Pancreas (tissue), 10 donors: ENCODE data around the gene PDXK. TPM values are rescaled to one million over a fixed set of nuclear protein-coding genes. Genes with fewer than 3 reads are reported as not detected.

Source experiments
- ATAC-seq, 4 donors: fragments of 200-7000 bp; cut with Tn5 transposase; one replicate each; pipeline versions ENCODE4 v1.8.0 to v1.9.1; 2020; ENCODE audit warnings: mild to moderate bottlenecking in 4 of 4, moderate library complexity in 4 of 4
- DNase-seq, 6 donors: peaks; one replicate each; pipeline ENCODE4 v3.0.0-alpha.2; 2020
- FAIRE-seq: peaks from 2 replicates; lab custom pipeline; 2012; peaks lifted over from hg19 to GRCh38; lab: Jason Lieb, UNC
- H3K27ac ChIP-seq, 4 donors: fragments of 200-600 bp; sonication (generic); 1 replicate in 3 of 4; 2 replicates in 1 of 4; pipeline versions ENCODE4 v1.5.0 to v1.8.0; 2020
- H3K27me3 ChIP-seq, 4 donors: fragments of 200-600 bp; one replicate each; pipeline ENCODE4 v1.8.0; 2021
- H3K36me3 ChIP-seq, 3 donors: fragments of 200-600 bp; sonication (generic) in 1 of 3; one replicate each; pipeline versions ENCODE4 v1.5.0 to v1.8.0; 2020 to 2021
- H3K4me1 ChIP-seq, 3 donors: fragments of 200-600 bp; one replicate each; pipeline ENCODE4 v1.8.0; 2021
- H3K4me3 ChIP-seq, 4 donors: fragments of 200-600 bp; sonication (generic) in 2 of 4; one replicate each; pipeline versions ENCODE4 v1.5.0 to v1.8.0; 2020 to 2021
- H3K9me3 ChIP-seq, 4 donors: fragments of 200-600 bp; one replicate each; pipeline ENCODE4 v1.8.0; 2021
- WGBS, 2 donors: extraction: QIAGEN DNeasy Blood & Tissue Kit; methylation state at CpG; one replicate each; pipeline ENCODE4 v1.1.7; 2013; 5-methylcytosine and 5-hydroxymethylcytosine counted together
- intact Hi-C, 3 donors: fragments of 100-400 bp; cut with DNase I; formaldehyde crosslinking; loops; one replicate each; pipeline versions ENCODE4 v1.11.1 to v1.14.2; 2022
- polyA plus RNA-seq, 2 donors: library from polyadenylated mRNA; stranded (reverse); fragments of 200-250 nt; gene quantifications; one replicate each; pipeline ENCODE4 v1.2.3, GENCODE V29; 2013
- total RNA-seq, 6 donors: library from RNA; stranded (reverse); fragmentation: NEBNext Ultra II Directional in 4 of 6; extraction: Animal tissue kit (Norgen Biotek cat#: 25700) in 4 of 6; gene quantifications; one replicate each; pipeline versions ENCODE4 v1.2.1 to v1.2.4, GENCODE V29; 2021 to 2023
- TF ChIP-seq, protein P1 (sequence below), 4 donors: fragments of 200-600 bp; sonication (generic) in 3 of 4; IDR thresholded peaks; one replicate each; pipeline versions ENCODE4 v1.5.0 to v1.8.0; 2021; ENCODE audit warnings: antibody characterized with exemption in 4 of 4
- donor health status: healthy with polysubstance abuse.
- donor health status: DM: no; HTN: no; CAD: no; lungs with moderate emphysema.
- donor health status: DM: no; HTN: no; CAD: no.
- donor health status: control.
- donor health status: control.
- donor health status: Bipolar disorder and iron deficiency.
- donor health status: DM: yes; HTN: yes; CAD: no.
- donor health status: DM: no; HTN: no; CAD: no.
- donor health status: DM: no; HTN: no; CAD: no.
- donor health status: DM: yes; HTN: yes; CAD: no.

PDXK gene
- total and polyA plus RNA-seq, 8 donors = 63.2 to 100 (median 65.9) TPM

DNA sequence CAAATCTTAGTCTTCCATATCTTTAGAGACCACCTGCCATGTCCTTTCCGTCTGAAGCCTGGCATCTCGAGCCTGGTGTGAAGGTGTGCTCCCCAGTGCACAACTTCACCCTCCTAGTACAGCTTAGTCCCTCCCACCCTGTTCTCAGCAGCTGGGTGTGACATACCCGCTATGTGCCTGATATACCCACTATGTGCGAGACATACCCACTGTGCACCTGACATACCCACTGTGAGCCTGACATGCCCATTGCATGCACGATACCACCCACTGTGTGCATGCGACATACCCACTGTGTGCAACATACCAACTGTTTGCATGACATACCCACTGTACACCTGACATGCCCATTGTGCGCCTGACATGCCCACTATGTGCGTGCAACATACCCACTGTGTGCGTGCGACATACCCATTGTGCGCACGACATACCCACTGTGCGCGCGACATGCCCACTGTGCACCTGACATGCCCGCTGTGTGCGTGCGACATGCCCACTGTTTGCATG lies 67.4 kb downstream of the PDXK start:
- intact Hi-C loops = no loop called here
- H3K27ac ChIP-seq = no peak overlapping the region
- H3K9me3 ChIP-seq = no peaks in the 10 kb centered on the region
- ATAC-seq = no peak
- FAIRE-seq = no peak
- 80 to 82% methylated on average over 18 of the region's 18 CpGs for WGBS, 2 donors
- DNase-seq = peak in 1 of 6 donors; percentile 50
- H3K27me3 ChIP-seq = no peaks in the 10 kb centered on the region
- no peak overlapping the region for H3K4me3 ChIP-seq
- peaks cover 0 to 15% (median 5%) of the 10 kb centered on the region in 3 donors for H3K4me1 ChIP-seq
- no peaks in the 10 kb centered on the region for H3K36me3 ChIP-seq
- TF ChIP-seq, protein P1, sequence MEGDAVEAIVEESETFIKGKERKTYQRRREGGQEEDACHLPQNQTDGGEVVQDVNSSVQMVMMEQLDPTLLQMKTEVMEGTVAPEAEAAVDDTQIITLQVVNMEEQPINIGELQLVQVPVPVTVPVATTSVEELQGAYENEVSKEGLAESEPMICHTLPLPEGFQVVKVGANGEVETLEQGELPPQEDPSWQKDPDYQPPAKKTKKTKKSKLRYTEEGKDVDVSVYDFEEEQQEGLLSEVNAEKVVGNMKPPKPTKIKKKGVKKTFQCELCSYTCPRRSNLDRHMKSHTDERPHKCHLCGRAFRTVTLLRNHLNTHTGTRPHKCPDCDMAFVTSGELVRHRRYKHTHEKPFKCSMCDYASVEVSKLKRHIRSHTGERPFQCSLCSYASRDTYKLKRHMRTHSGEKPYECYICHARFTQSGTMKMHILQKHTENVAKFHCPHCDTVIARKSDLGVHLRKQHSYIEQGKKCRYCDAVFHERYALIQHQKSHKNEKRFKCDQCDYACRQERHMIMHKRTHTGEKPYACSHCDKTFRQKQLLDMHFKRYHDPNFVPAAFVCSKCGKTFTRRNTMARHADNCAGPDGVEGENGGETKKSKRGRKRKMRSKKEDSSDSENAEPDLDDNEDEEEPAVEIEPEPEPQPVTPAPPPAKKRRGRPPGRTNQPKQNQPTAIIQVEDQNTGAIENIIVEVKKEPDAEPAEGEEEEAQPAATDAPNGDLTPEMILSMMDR (IDR thresholded peaks at IDR 0.05) = no peak

DNA sequence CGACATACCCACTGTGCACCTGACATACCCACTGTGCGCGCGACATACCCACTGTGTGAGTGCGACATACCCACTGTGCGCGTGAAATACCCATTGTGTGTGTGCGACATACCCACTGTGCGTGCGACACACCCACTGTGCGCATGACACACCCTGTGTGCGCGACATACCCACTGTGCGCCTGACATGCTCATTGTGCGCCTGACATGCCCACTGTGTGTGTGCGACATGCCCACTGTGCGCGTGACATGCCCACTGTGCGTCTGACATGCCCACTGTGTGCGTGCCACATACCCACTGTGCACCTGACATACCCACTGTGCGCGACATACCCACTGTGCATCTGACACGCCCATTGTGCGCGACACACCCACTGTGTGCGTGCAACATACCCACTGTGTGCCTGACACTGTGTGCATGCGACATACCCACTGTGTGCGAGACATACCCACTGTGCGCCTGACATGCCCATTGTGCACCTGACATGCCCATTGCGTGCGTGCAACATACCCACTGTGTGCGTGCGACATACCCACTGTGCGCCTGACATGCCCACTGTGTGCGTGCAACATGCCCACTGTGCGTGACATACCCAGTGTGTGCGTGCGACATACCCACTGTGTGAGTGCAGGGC lies 68.0 kb downstream of the PDXK start:
- 83 to 90% methylated on average over 38 of the region's 38 CpGs for WGBS, 2 donors
- Histone ChIP-seq H3K36me3 (peaks cover 0 to 2% (median 0%) of the 10 kb centered on the region in 3 donors), H3K27ac (no peak overlapping the region), H3K27me3 (no peaks in the 10 kb centered on the region), H3K4me1 (peaks cover 0 to 15% (median 5%) of the 10 kb centered on the region in 3 donors), H3K9me3 (no peaks in the 10 kb centered on the region), H3K4me3 (no peak overlapping the region)
- ATAC-seq = no peak
- peak in 1 of 6 donors; percentile 39 for DNase-seq
- intact Hi-C loops = no loop called here
- no peak for FAIRE-seq
- TF ChIP-seq, protein P1 (IDR thresholded peaks at IDR 0.05) = no peak

DNA sequence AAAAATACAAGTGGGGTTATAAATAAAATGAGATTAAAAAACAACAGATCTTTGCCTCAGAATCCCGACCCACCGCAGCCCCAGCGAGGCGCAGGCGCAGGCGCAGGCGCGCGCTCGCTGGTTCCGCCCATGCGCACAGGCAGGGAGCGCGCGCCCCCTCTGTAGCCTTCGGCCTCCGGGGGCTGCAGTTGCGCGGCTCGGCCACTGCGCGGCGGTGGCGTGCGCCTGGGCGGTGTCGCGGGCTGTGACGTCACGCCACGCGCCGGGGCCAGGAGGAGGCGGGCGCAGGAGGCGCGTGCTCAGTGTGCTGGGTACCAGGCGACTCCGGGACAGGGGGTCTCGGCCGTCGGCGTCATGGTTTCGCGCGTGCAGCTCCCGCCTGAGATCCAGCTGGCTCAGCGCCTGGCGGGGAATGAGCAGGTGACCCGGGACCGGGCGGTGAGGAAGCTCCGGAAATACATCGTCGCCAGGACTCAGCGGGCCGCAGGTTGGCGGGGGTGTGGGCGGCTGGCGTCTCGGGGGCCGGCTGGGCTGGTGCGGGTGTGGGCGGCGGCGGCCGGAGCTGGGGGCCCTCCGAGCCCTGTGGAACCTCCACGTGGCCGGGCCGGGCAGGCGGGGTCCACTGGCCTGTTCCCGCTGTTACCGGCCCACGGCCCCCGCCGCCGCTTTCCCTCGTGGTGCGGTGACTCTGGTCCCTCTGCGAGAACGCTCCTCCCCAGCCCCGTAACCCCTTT lies 70.5 kb downstream of the PDXK start, which contains the start of gene RRP1:
Gene RRP1, plus strand, starts transcription at position 302 of the 734 bp plus-strand sequence. Its CDS starts 53 bp downstream, at position 355.
- Histone ChIP-seq H3K9me3 (no peaks in the 10 kb centered on the region), H3K36me3 (peaks cover 6 to 17% (median 7%) of the 10 kb centered on the region in 3 donors), H3K4me3 (peak within 1 kb of the TSS; percentile 82 to 95 (median 88)), H3K27me3 (no peaks in the 10 kb centered on the region), H3K4me1 (peaks cover 0 to 15% (median 5%) of the 10 kb centered on the region in 3 donors), H3K27ac (peak within 1 kb of the TSS; percentile 55 to 92 (median 78))
- ATAC-seq (peak; percentile 94 to 99 (median 96)), DNase-seq (peak; percentile 84 to 99 (median 96)), FAIRE-seq (no peak)
- 0% methylated on average over 57 to 83 of the region's 83 CpGs for WGBS, 2 donors
- TF ChIP-seq, protein P1 (IDR thresholded peaks at IDR 0.05) = peak; percentile 99 to 100 (median 100)
- intact Hi-C loops = no loop called here

DNA sequence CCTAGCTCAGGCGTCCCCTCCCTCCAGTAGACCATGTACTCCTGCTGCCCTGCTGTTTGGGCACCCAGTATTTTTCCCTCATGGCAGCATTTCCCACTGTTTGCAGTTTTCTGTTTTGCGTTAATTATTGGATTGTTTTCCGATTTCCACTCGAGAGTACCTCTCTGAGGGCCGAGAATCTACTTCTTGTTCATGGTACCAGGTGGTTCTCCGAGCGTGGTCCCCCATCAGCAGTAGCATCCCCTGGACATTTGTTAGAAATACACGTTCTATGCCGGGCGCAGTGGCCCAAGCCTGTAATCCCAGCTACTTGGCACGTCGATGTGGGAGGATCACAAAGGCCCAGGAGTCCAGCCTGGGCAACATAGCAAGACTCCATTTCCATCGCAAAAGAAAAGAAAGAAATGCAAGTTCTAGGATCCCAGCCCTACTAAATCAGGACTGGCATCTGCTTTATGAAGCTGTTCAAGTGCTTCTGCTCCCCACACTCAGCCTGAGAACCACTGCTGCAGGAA lies 71.1 kb downstream of the PDXK start:
- Histone ChIP-seq H3K4me3 (peak overlapping the region; percentile 82 to 95 (median 88)), H3K4me1 (peaks cover 0 to 15% (median 5%) of the 10 kb centered on the region in 3 donors), H3K9me3 (no peaks in the 10 kb centered on the region), H3K27ac (peak overlapping the region in 1 of 4 donors; percentile 35), H3K36me3 (peaks cover 6 to 17% (median 7%) of the 10 kb centered on the region in 3 donors), H3K27me3 (no peaks in the 10 kb centered on the region)
- intact Hi-C loops = no loop called here
- ATAC-seq (no peak), FAIRE-seq (no peak), DNase-seq (peak in 1 of 6 donors; percentile 29)
- TF ChIP-seq, protein P1 (IDR thresholded peaks at IDR 0.05) = no peak
- 7 to 10% methylated on average over 13 of the region's 13 CpGs for WGBS, 2 donors
